Measurements from ENCODE around the gene CCDC171. TPM values are rescaled to one million over a fixed set of nuclear protein-coding genes. Genes with fewer than 3 reads are reported as not detected.

The CCDC171 gene
- total and polyA plus RNA-seq, 2 of the 13 experiments (the other 11 are each of a cell fraction or from before 2014, with no cell fraction given), result 0.95 to 2.5 TPM

GRCh38 chr9:15509931-15510788 lies 42.7 kb upstream of the CCDC171 start (continued):
- TF ChIP-seq ZNF264 (CRISPR knock-in tag; IDR thresholded peaks at IDR 0.05) (no peak), MEF2D (CRISPR knock-in tag; IDR thresholded peaks at IDR 0.05) (0 out of 2 replicates have a peak, but pooled peaks have one; percentile 5), BCLAF1 (IDR thresholded peaks at IDR 0.05) (no peak), GABPB1 (CRISPR knock-in tag; IDR thresholded peaks at IDR 0.05) (no peak), PBX3 (CRISPR knock-in tag; IDR thresholded peaks at IDR 0.05; ENCODE audit: borderline replicate concordance) (no peak), ZNF362 (CRISPR knock-in tag; IDR thresholded peaks at IDR 0.05; ENCODE audit: borderline replicate concordance) (no peak), ZNF280B (CRISPR knock-in tag; IDR thresholded peaks at IDR 0.05; ENCODE audit: borderline replicate concordance) (no peak), YY1 (IDR thresholded peaks at IDR 0.05; ENCODE audit: insufficient read depth, insufficient replicate concordance, low read depth, low read length) (no peak), TAF15 (IDR thresholded peaks at IDR 0.05; ENCODE audit: low read depth, low read length, poor library complexity, severe bottlenecking) (no peak), TOPORS (CRISPR knock-in tag; IDR thresholded peaks at IDR 0.05) (peak; percentile 94), NFKB2 (CRISPR knock-in tag; IDR thresholded peaks at IDR 0.05; ENCODE audit: borderline replicate concordance) (no peak), ZNF484 (CRISPR knock-in tag; IDR thresholded peaks at IDR 0.05; ENCODE audit: borderline replicate concordance, low read depth) (no peak), FUBP1 (CRISPR knock-in tag; IDR thresholded peaks at IDR 0.05; ENCODE audit: borderline replicate concordance) (no peak), ZSCAN5A (CRISPR knock-in tag; IDR thresholded peaks at IDR 0.05; ENCODE audit: borderline replicate concordance) (peak; percentile 51; the same call in 1 of the 2 replicates), ZNF235 (CRISPR knock-in tag; IDR thresholded peaks at IDR 0.05; ENCODE audit: borderline replicate concordance) (no peak)

Data from HepG2 (cell line).